K562 (cell line): Measurements from ENCODE around the gene GPATCH2. TPM values are rescaled to one million over a fixed set of nuclear protein-coding genes. Genes with fewer than 3 reads are reported as not detected.

Source experiments
- ATAC-seq: fragments of 200-7000 bp; cut with Tn5 transposase; 3 replicates; pipeline ENCODE4 v1.9.1; 2020; ENCODE audit warnings: moderate library complexity
- BruUV-seq: library from RNA; stranded (reverse); fragments of 400-500 nt; replicated peaks from 2 replicates; lab custom pipeline; 2021; lab: Mats Ljungman, UMichigan
- CTCF ChIA-PET: fragments of 300-600 bp; formaldehyde crosslinking; extraction: SDS; loops from one replicate; lab custom pipeline; 2021; ENCODE audit warnings: low intra/inter-chr PET ratio; lab: Yijun Ruan, JAX
- POLR2A ChIA-PET: fragments of 300-600, 350-650 bp; sonication (Branson Sonifier 250); formaldehyde crosslinking; extraction: SDS; loops from one replicate; lab custom pipeline; 2021; ENCODE audit warnings: antibody characterized with exemption, inconsistent platforms; lab: Yijun Ruan, JAX
- DNase-seq, 4 experiments: peaks; one replicate each; pipeline versions ENCODE4 v3.0.0 to v3.0.0-alpha.2; 2011 to 2018; ENCODE audit warnings: low spot score in 3 of 4, mixed read lengths in 3 of 4; ENCODE audit errors: extremely low read depth in 1 of 4
- FAIRE-seq: peaks from 2 replicates; lab custom pipeline; 2011; peaks lifted over from hg19 to GRCh38; lab: Jason Lieb, UNC
- H2AFZ ChIP-seq: 2 replicates; pipeline ENCODE4 v1.6.0; 2011; ENCODE audit warnings: low read depth, low read length, control low read depth, inconsistent platforms
- H3K27ac ChIP-seq: fragments of 200-600 bp; 3 replicates; pipeline ENCODE4 v1.8.0; 2011; ENCODE audit warnings: low read depth, mild to moderate bottlenecking, control low read depth, inconsistent platforms, low read length, moderate library complexity, mixed read lengths; ENCODE audit errors: extremely low read depth
- H3K27me3 ChIP-seq, 2 experiments: fragments of 300-600 bp in 1 of 2; 2 replicates in 1 of 2; 3 replicates in 1 of 2; pipeline versions ENCODE4 v1.6.0 to v1.8.0; 2011; ENCODE audit warnings: inconsistent platforms in 2 of 2, low read length in 2 of 2, mild to moderate bottlenecking in 1 of 2, mixed read lengths in 1 of 2, moderate library complexity in 1 of 2; ENCODE audit not compliant: control insufficient read depth in 2 of 2, insufficient read depth in 2 of 2
- H3K36me3 ChIP-seq: fragments of 300-600 bp; 3 replicates; pipeline ENCODE4 v1.8.0; 2011; ENCODE audit warnings: mild to moderate bottlenecking, low read length, inconsistent platforms; ENCODE audit not compliant: control insufficient read depth, insufficient read depth
- H3K4me1 ChIP-seq, 2 experiments: fragments of 200-600 bp in 1 of 2; replicated peaks in 1 of 2; 2 replicates in 1 of 2; 3 replicates in 1 of 2; pipeline versions ENCODE4 v1.5.1 to v1.8.0; 2011; ENCODE audit warnings: inconsistent platforms in 2 of 2, low read length in 2 of 2, mild to moderate bottlenecking in 1 of 2, mixed read lengths in 1 of 2, moderate library complexity in 1 of 2; ENCODE audit not compliant: control insufficient read depth in 2 of 2, insufficient read depth in 2 of 2
- H3K4me2 ChIP-seq: 2 replicates; pipeline ENCODE4 v1.6.1; 2011; ENCODE audit warnings: low read length, control low read depth, inconsistent platforms, mixed read lengths; ENCODE audit not compliant: insufficient read depth
- H3K4me3 ChIP-seq: fragments of 200-600 bp; sonication (generic), shearing (Covaris generic); 2 replicates; pipeline ENCODE4 v1.5.1; 2016; ENCODE audit warnings: control low read depth, inconsistent platforms
- H3K79me2 ChIP-seq: fragments of 200-600 bp; 3 replicates; pipeline ENCODE4 v1.8.0; 2011; ENCODE audit warnings: low read length, inconsistent platforms; ENCODE audit not compliant: control insufficient read depth, insufficient read depth
- H3K9ac ChIP-seq, 2 experiments: 2 replicates each; pipeline versions ENCODE4 v1.6.0 to v1.6.1; 2011; ENCODE audit warnings: low read depth in 2 of 2, low read length in 2 of 2, control low read depth in 1 of 2, inconsistent platforms in 1 of 2, mild to moderate bottlenecking in 1 of 2, mixed read lengths in 1 of 2; ENCODE audit not compliant: insufficient read depth in 1 of 2
- H3K9me1 ChIP-seq: one replicate; pipeline ENCODE4 v1.6.0; 2011; ENCODE audit warnings: inconsistent platforms, mild to moderate bottlenecking, low read length, moderate library complexity; ENCODE audit not compliant: control insufficient read depth, insufficient read depth
- H3K9me3 ChIP-seq: replicated peaks from 2 replicates; pipeline ENCODE4 v1.5.1; 2011; ENCODE audit warnings: low read depth, low read length, inconsistent platforms; ENCODE audit not compliant: control insufficient read depth, insufficient read depth
- H4K20me1 ChIP-seq: replicated peaks from 2 replicates; pipeline ENCODE4 v1.6.1; 2011; ENCODE audit warnings: low read length, inconsistent platforms, mixed read lengths; ENCODE audit not compliant: control insufficient read depth, insufficient read depth
- BRD9 ChIP-seq: fragments of 450-650 bp; IDR thresholded peaks from 2 replicates; pipeline ENCODE4 v1.6.1; 2018; ENCODE audit warnings: low read depth; ENCODE audit not compliant: partially characterized antibody
- JUND ChIP-seq, 2 experiments: IDR thresholded peaks; 2 replicates in 1 of 2; 3 replicates in 1 of 2; pipeline ENCODE4 v1.6.1; 2011; ENCODE audit warnings: borderline replicate concordance in 2 of 2, low read depth in 2 of 2, low read length in 2 of 2, improper control_type of control experiment in 1 of 2, missing biosample characterization in 1 of 2, missing genetic modification characterization in 1 of 2, missing genetic modification reagents in 1 of 2
- MAFF ChIP-seq: IDR thresholded peaks from 2 replicates; pipeline ENCODE4 v1.6.1; 2012; ENCODE audit warnings: low read length, improper control_type of control experiment
- NFYB ChIP-seq: IDR thresholded peaks from 2 replicates; pipeline ENCODE4 v1.6.1; 2011; ENCODE audit warnings: mild to moderate bottlenecking, moderate library complexity; ENCODE audit not compliant: insufficient read length; ENCODE audit errors: extremely low read depth
- ZKSCAN3 ChIP-seq: fragments of 250-450 bp; sonication (Bioruptor Pico); IDR thresholded peaks from 2 replicates; pipeline ENCODE4 v1.4.0; 2020
- ZNF124 ChIP-seq: sonication (generic); formaldehyde crosslinking; IDR thresholded peaks from 2 replicates; pipeline ENCODE4 v1.8.1; 2022; ENCODE audit warnings: missing genetic modification reagents
- WGBS: fragments of 100-300 bp; shearing (Covaris generic); methylation state at CpG from one replicate; pipeline ENCODE4 v1.1.6; 2016; ENCODE audit warnings: low coverage, mixed read lengths; ENCODE audit not compliant: insufficient coverage; ENCODE audit errors: missing lambda C conversion rate; 5-methylcytosine and 5-hydroxymethylcytosine counted together
- in situ Hi-C: fragments of 300-500 bp; cut with MboI; formaldehyde crosslinking; loops from 4 replicates; pipeline ENCODE4 v1.15.0; 2018; ENCODE audit warnings: inconsistent platforms, mixed read lengths
- intact Hi-C: fragments of 100-400 bp; cut with micrococcal nuclease; formaldehyde crosslinking; loops from 2 replicates; pipeline ENCODE4 v1.14.2; 2022
- polyA plus RNA-seq, 8 experiments: library from polyadenylated mRNA; depleted of rRNA in 4 of 8; stranded (reverse) in 5 of 8; unstranded in 3 of 8; fragments of >200 nt; fragmentation: Nextera tagmentation in 2 of 8; fragmentation: Illumina TruSeq in 1 of 8; extraction: Ambion mirVana in 2 of 8; extraction: Trizol in 1 of 8; gene quantifications; 2 replicates each; pipeline versions ENCODE4 v1.2.1 to v1.2.3, GENCODE V29; 2011 to 2014; ENCODE audit warnings: inconsistent platforms in 1 of 8, missing spikeins in 1 of 8
- total RNA-seq, 7 experiments: library from RNA; depleted of rRNA in 6 of 7; stranded (reverse); fragments of >200 nt in 6 of 7; fragmentation: Illumina TruSeq in 2 of 7; extraction: Trizol in 2 of 7; gene quantifications; 2 replicates each; pipeline versions ENCODE4 v1.2.1 to v1.2.3, GENCODE V29; 2011 to 2021; ENCODE audit warnings: low replicate concordance in 1 of 7

Gene GPATCH2
- total and polyA plus RNA-seq, 9 of the 15 experiments (the other 6 are each of a cell fraction or from before 2014, with no cell fraction given): 0.38 to 2.0 (median 0.55) TPM

GRCh38 chr1:217542136-217542777, 88.6 kb downstream of the GPATCH2 start:
- no peak overlapping the region for H3K9ac ChIP-seq
- DNase-seq (no peak), ATAC-seq (no peak), FAIRE-seq (no peak)
- POLR2A ChIA-PET: no interaction called here
- intact Hi-C loops (no loop called here), in situ Hi-C loops (no loop called here)
- TF ChIP-seq JUND (IDR thresholded peaks at IDR 0.05; ENCODE audit: borderline replicate concordance, low read depth, low read length) (no peak), JUND (tag; IDR thresholded peaks at IDR 0.05; ENCODE audit: borderline replicate concordance, low read depth, low read length) (no peak), MAFF (no peak), ZNF124 (CRISPR knock-in tag) (no peak), BRD9 (no peak), ZKSCAN3 (no peak), NFYB (no peak)
- no peak overlapping the region for H2AFZ ChIP-seq
- WGBS: 3% methylated on average over 9 of the region's 9 CpGs
- H3K9me1 ChIP-seq: no peaks in the 10 kb centered on the region
- H3K4me1 ChIP-seq: no peaks in the 10 kb centered on the region
- no peaks in the 10 kb centered on the region for H3K36me3 ChIP-seq
- no peaks in the 10 kb centered on the region for H3K27me3 ChIP-seq
- H4K20me1 ChIP-seq: no peaks in the 10 kb centered on the region
- BruUV-seq: no TSS peak
- no peak overlapping the region for H3K4me3 ChIP-seq
- no peak overlapping the region for H3K4me2 ChIP-seq
- no peak overlapping the region for H3K27ac ChIP-seq
- H3K9me3 ChIP-seq: no peaks in the 10 kb centered on the region
- CTCF ChIA-PET: no interaction called here
- H3K79me2 ChIP-seq: no peaks in the 10 kb centered on the region
